ENCODE results near the gene GPR141.

GPR141 gene, protein sequence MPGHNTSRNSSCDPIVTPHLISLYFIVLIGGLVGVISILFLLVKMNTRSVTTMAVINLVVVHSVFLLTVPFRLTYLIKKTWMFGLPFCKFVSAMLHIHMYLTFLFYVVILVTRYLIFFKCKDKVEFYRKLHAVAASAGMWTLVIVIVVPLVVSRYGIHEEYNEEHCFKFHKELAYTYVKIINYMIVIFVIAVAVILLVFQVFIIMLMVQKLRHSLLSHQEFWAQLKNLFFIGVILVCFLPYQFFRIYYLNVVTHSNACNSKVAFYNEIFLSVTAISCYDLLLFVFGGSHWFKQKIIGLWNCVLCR

DNA sequence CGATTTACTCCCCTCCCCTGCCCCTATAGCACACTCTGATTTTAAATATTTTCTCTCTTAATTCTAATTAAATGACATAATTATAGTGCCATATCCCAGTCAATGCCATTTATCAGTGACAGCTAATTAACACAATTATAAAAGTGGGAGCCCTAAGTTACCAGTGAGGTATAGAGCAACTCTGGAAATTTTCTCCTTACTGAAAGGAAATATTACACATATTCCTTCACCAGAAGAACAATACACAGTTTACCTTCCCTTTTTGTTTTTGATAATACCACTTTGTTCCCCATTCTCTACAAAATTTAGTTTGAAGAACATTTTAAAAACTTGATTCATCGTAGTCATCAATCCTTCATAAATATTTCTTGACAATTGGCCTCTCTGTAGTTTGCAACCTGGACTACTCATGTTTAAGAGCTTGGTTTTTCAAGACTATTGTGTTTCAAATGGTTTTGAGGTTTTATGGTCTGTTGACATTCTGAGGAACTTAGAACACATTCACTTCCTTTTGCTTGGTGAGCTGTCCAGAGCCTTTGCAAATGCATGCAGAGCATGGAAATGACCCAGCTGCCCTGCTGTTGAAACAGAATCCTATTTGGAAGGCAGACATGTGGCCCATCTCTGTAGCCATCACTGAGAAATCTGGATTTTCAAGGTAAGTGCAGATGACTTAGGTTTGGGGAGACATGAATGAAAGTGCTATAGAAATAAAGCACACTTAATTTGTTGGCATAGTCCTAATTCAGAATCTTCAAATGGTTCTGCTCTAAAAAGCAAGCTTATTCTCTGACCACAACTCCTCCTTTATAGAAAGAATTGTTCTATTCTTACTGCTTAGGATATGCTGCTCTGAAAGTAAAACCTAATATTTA lies at the start of gene GPR141:
GPR141 (plus strand) TSS at position 521 of the 875 bp plus-strand sequence. CDS start 56,628 bp downstream, outside the sequence.
- in situ Hi-C loops (cut with HindIII; ENCODE audit: low sequenced_read_pairs): no loop called here
- DNase-seq (ENCODE audit: low read depth): peak; percentile 31
- H3K4me3 ChIP-seq (ENCODE audit: low read depth, low read length): no peak within 1 kb of the TSS
- TF ChIP-seq, protein P1, sequence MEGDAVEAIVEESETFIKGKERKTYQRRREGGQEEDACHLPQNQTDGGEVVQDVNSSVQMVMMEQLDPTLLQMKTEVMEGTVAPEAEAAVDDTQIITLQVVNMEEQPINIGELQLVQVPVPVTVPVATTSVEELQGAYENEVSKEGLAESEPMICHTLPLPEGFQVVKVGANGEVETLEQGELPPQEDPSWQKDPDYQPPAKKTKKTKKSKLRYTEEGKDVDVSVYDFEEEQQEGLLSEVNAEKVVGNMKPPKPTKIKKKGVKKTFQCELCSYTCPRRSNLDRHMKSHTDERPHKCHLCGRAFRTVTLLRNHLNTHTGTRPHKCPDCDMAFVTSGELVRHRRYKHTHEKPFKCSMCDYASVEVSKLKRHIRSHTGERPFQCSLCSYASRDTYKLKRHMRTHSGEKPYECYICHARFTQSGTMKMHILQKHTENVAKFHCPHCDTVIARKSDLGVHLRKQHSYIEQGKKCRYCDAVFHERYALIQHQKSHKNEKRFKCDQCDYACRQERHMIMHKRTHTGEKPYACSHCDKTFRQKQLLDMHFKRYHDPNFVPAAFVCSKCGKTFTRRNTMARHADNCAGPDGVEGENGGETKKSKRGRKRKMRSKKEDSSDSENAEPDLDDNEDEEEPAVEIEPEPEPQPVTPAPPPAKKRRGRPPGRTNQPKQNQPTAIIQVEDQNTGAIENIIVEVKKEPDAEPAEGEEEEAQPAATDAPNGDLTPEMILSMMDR (IDR thresholded peaks at IDR 0.05; ENCODE audit: low read depth, low read length, missing control alignments): no peak

DNA sequence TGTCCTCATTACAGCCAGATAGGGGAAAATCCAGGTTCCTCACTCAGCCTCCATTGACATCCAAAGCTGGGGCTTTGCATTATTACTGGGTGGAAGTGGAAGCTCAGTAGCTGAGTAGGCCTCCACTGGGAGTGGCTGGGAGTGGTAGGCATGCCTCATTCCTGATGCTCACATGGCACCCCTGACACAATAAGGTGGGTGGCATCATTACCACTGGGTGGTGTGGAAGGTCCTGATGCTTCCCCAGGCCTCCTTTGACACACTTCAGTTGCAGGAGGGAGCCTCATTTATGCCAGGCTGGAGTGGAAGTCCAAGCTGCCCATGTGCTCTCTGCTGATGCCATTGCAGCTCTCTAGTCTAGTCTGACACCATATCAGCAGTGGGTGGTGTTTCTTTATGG lies 48.2 kb upstream of the GPR141 start:
- no peak for DNase-seq (ENCODE audit: low read depth)
- H3K4me3 ChIP-seq (ENCODE audit: low read depth, low read length): no peak overlapping the region
- in situ Hi-C loops (cut with HindIII; ENCODE audit: low sequenced_read_pairs): no loop called here
- TF ChIP-seq, protein P1 (IDR thresholded peaks at IDR 0.05; ENCODE audit: low read depth, low read length, missing control alignments): no peak

DNA sequence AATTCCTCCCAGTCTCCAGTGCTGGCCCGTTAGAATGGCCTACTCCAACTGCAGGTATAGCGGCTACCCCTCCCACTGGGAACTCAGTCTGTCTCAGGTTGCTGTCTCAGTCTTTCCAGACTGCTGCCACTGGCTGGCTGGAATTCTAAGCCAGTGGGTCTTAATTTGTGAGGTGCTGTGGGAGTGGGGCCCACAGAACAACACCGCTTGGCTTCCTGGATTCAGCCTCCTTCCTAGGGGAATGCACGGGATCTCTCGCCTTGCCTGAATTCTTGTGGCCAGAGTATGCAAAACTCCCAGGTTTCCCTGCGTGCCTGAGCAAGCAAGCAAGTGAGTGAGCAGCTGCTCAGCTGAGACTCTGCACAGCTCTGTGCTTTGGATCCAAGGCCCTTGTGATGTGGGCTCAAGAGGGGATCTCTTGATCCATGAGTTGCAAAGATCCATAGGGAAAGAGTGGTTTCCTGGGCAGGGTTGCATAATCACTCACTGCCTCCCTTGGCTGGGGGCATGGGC lies 41.5 kb upstream of the GPR141 start:
- TF ChIP-seq, protein P1 (IDR thresholded peaks at IDR 0.05; ENCODE audit: low read depth, low read length, missing control alignments): no peak
- in situ Hi-C loops (cut with HindIII; ENCODE audit: low sequenced_read_pairs): no loop called here
- H3K4me3 ChIP-seq (ENCODE audit: low read depth, low read length): no peak overlapping the region
- no peak for DNase-seq (ENCODE audit: low read depth)

DNA sequence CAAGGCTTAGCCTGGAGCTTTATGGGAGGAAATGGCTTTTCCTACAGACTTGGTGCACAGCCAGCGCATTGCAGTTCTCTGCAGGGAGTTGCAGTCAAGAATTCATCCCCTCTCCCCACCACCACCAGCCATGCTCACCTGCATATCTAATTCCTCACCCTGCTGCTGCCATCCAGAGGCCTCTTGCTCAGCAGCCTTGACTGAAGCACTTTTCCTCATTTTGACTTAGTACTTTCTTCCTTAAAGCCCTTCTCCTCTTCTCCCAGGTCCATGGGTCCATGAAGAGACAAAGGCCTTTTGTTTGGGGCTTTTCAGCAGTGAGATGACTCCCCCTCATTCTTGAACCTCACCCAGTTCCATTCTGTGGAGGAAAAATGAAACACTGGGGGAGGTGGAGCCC lies 39.7 kb upstream of the GPR141 start:
- TF ChIP-seq, protein P1 (IDR thresholded peaks at IDR 0.05; ENCODE audit: low read depth, low read length, missing control alignments): no peak
- no peak overlapping the region for H3K4me3 ChIP-seq (ENCODE audit: low read depth, low read length)
- in situ Hi-C loops (cut with HindIII; ENCODE audit: low sequenced_read_pairs): no loop called here
- no peak for DNase-seq (ENCODE audit: low read depth)

DNA sequence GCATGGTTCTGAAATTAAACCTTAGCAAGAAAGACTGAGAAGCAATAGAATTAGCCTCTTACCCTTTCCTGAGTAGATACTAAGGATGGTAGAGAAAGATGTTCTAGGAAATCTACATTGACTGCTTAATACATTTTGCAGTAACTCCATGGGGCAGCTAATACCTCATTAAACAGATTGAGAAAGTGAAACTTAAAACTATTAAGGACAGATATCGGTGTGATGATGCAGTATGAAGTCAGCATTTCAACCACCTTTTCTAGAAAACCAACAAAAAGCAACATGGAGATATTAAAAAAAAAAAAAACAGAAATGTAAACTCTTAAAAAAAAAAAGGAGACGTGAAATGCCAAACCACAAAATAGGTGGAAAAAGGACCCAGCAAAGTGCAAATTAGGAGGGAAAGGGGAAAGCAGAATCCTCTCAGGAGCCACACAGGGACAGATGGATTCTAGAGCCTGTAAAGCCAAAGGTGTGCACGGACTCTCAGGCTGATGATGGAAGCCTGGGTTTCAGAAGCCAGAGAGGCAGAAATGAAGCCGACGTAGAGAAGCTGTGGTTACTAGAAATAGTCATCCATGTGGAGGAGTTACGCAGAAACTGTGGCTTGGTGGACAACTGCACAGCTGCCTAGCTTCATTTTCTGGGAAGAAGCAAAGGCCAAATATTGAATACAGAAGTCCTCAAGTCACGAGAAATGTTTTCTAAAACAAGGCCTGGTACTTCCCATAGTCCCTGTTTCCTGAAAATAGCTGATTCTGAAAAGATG lies 38.1 kb upstream of the GPR141 start:
- TF ChIP-seq, protein P1 (IDR thresholded peaks at IDR 0.05; ENCODE audit: low read depth, low read length, missing control alignments): no peak
- no peak overlapping the region for H3K4me3 ChIP-seq (ENCODE audit: low read depth, low read length)
- no peak for DNase-seq (ENCODE audit: low read depth)
- in situ Hi-C loops (cut with HindIII; ENCODE audit: low sequenced_read_pairs): no loop called here

Data from astrocyte of the cerebellum (primary cell).